B cell (primary cell): ENCODE measurements around the gene TRIOBP. TPM values are rescaled to one million over a fixed set of nuclear protein-coding genes. Genes with fewer than 3 reads are reported as not detected.
A peak's percentile ranks its signal among the peaks of the same experiment; 100 is the strongest.

Experiments
- ATAC-seq: fragments of 200-7000 bp; cut with Tn5 transposase; one replicate; pipeline ENCODE4 v1.10.0; 2021; ENCODE audit warnings: low read depth, mild to moderate bottlenecking, moderate number of reproducible peaks, moderate library complexity
- CTCF ChIA-PET: fragments of 350-600 bp; sonication (Branson Sonifier 250); formaldehyde crosslinking; loops from one replicate; lab custom pipeline; 2021; ENCODE audit warnings: antibody characterized with exemption, inconsistent platforms; lab: Charles Lee
- POLR2A ChIA-PET: fragments of 350-600 bp; sonication (Branson Sonifier 250); formaldehyde crosslinking; loops from one replicate; lab custom pipeline; 2021; ENCODE audit warnings: antibody characterized with exemption; lab: Charles Lee
- DNase-seq: peaks from one replicate; pipeline ENCODE4 v3.0.0; 2013
- H2AFZ ChIP-seq: 2 replicates; pipeline ENCODE4 v1.6.1; 2012; ENCODE audit warnings: mild to moderate bottlenecking, low read depth, low read length; ENCODE audit not compliant: insufficient read depth, poor library complexity, severe bottlenecking
- H3K27ac ChIP-seq, 2 donors: 1 replicate in 1 of 2; 2 replicates in 1 of 2; pipeline ENCODE4 v1.5.1; 2012 to 2013; ENCODE audit warnings: low read length in 2 of 2, mild to moderate bottlenecking in 2 of 2, moderate library complexity in 1 of 2
- H3K27me3 ChIP-seq, 4 experiments: fragments of 200-600 bp in 1 of 4; sonication (generic) in 1 of 4; replicated peaks in 1 of 4; 1 replicate in 2 of 4; 2 replicates in 2 of 4; pipeline versions ENCODE4 v1.6.1 to v1.7.0; 2013 to 2016; ENCODE audit warnings: low read length in 3 of 4, mild to moderate bottlenecking in 2 of 4, mixed read lengths in 1 of 4, moderate library complexity in 1 of 4; ENCODE audit not compliant: insufficient read depth in 4 of 4, control insufficient read depth in 3 of 4; ENCODE audit errors: control extremely low read depth in 1 of 4
- H3K36me3 ChIP-seq, 2 experiments: replicated peaks in 1 of 2; 1 replicate in 1 of 2; 2 replicates in 1 of 2; pipeline versions ENCODE4 v1.6.1 to v1.7.1; 2013; ENCODE audit warnings: low read length in 1 of 2; ENCODE audit not compliant: insufficient read depth in 2 of 2, control insufficient read depth in 1 of 2; ENCODE audit errors: control extremely low read depth in 1 of 2, extremely low read depth in 1 of 2
- H3K4me1 ChIP-seq, 2 donors: fragments of 200-600 bp in 1 of 2; sonication (generic) in 1 of 2; 1 replicate in 1 of 2; 2 replicates in 1 of 2; pipeline versions ENCODE4 v1.5.1 to v1.6.1; 2013 to 2017; ENCODE audit warnings: low read length in 2 of 2; ENCODE audit not compliant: control insufficient read depth in 2 of 2, insufficient read depth in 2 of 2
- H3K4me2 ChIP-seq: replicated peaks from 2 replicates; pipeline ENCODE3; 2012; ENCODE audit warnings: mild to moderate bottlenecking, low read depth, low read length; ENCODE audit not compliant: poor library complexity, severe bottlenecking
- H3K4me3 ChIP-seq, 5 experiments: fragments of 200-600 bp in 1 of 5; sonication (generic) in 1 of 5; 1 replicate in 3 of 5; 2 replicates in 2 of 5; pipeline versions ENCODE4 v1.5.1 to v1.7.0; 2011 to 2016; ENCODE audit warnings: low read length in 4 of 5, mild to moderate bottlenecking in 4 of 5, low read depth in 2 of 5, control low read depth in 1 of 5, moderate library complexity in 1 of 5; ENCODE audit not compliant: insufficient read depth in 1 of 5; ENCODE audit errors: control extremely low read depth in 1 of 5, extremely low read depth in 1 of 5
- H3K79me2 ChIP-seq: fragments of 200-600 bp; sonication (generic); one replicate; pipeline ENCODE4 v1.6.0; 2016; ENCODE audit warnings: low read length; ENCODE audit not compliant: control insufficient read depth, insufficient read depth
- H3K9ac ChIP-seq: fragments of 200-600 bp; sonication (generic); 2 replicates; pipeline ENCODE4 v1.6.1; 2017; ENCODE audit warnings: mild to moderate bottlenecking, low read length, moderate library complexity
- H3K9me3 ChIP-seq, 3 donors: one replicate each; pipeline versions ENCODE4 v1.6.1 to v1.7.1; 2013; ENCODE audit warnings: low read length in 2 of 3; ENCODE audit not compliant: control insufficient read depth in 2 of 3, insufficient read depth in 1 of 3; ENCODE audit errors: control extremely low read depth in 1 of 3
- H4K20me1 ChIP-seq: 2 replicates; pipeline ENCODE4 v1.6.0; 2012; ENCODE audit warnings: mild to moderate bottlenecking, low read length; ENCODE audit not compliant: insufficient read depth, control insufficient read depth, poor library complexity, severe bottlenecking
- H3K27ac Mint-ChIP-seq: one replicate; pipeline ENCODE4 v1.8.0; 2021; ENCODE audit warnings: mixed read lengths
- H3K27me3 Mint-ChIP-seq: one replicate; pipeline ENCODE4 v1.8.0; 2021; ENCODE audit warnings: mixed read lengths
- H3K4me1 Mint-ChIP-seq: one replicate; pipeline ENCODE4 v1.8.0; 2021; ENCODE audit warnings: mixed read lengths
- H3K4me3 Mint-ChIP-seq: one replicate; pipeline ENCODE4 v1.8.0; 2021; ENCODE audit warnings: mixed read lengths
- H3K9me3 Mint-ChIP-seq: one replicate; pipeline ENCODE4 v1.8.0; 2022; ENCODE audit warnings: mixed read lengths; ENCODE audit not compliant: insufficient read depth
- EZH2 ChIP-seq: IDR thresholded peaks from 2 replicates; pipeline ENCODE4 v1.6.1; 2012; ENCODE audit warnings: borderline replicate concordance, low read depth, mild to moderate bottlenecking, moderate library complexity, low read length; ENCODE audit not compliant: insufficient read depth, poor library complexity, severe bottlenecking
- WGBS: methylation state at CpG from one replicate; pipeline ENCODE4 v1.1.5; 2013; ENCODE audit warnings: missing lambda C conversion rate; ENCODE audit not compliant: insufficient coverage; 5-methylcytosine and 5-hydroxymethylcytosine counted together
- intact Hi-C: fragments of 100-400 bp; cut with micrococcal nuclease; formaldehyde crosslinking; loops from one replicate; pipeline ENCODE4 v1.10.0; 2022
- polyA plus RNA-seq: library from polyadenylated mRNA; depleted of rRNA; stranded (reverse); fragments of >200 nt; gene quantifications from 2 replicates; pipeline ENCODE4 v1.2.3, GENCODE V29; 2012
- total RNA-seq, 2 donors: library from RNA; stranded (reverse); fragments of 120-200 nt in 1 of 2; gene quantifications; 1 replicate in 1 of 2; 2 replicates in 1 of 2; pipeline versions ENCODE4 v1.2.3 to v1.2.4, GENCODE V29; 2013 to 2022
- TF ChIP-seq, protein P1 (sequence below): fragments of 200-600 bp; IDR thresholded peaks from one replicate; pipeline ENCODE4 v1.8.0; 2022; ENCODE audit warnings: antibody characterized with exemption, mild to moderate bottlenecking

The TRIOBP gene
- total and polyA plus RNA-seq, 2 donors (not counting 1 experiment from before 2014, with no cell fraction given), result 26.8 to 47.5 TPM

DNA sequence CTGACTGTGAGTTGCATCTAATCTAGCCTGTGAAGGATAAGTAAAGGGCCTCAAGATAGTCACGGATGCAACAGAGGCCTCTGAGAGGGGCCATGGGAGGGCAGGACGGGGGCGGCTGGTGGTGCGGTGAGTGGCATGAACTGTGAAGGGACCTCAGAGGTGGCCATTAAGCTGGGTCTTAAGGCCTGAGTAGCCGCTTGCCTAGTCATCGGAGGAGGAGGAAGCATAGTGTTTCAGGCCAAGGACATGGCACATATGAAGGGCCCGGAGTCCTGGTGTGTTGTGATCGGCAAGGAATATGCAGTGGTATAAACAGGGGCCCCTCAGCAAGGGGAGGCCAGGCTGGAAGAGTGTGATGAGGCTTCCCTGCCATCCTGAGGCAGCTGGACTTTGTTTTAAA lies 51.8 kb downstream of the TRIOBP start:
- ATAC-seq (no peak), DNase-seq (no peak)
- Histone ChIP-seq H3K9me3 (no peaks in the 10 kb centered on the region), H3K27me3 (no peaks in the 10 kb centered on the region), H4K20me1 (peaks cover 49% of the 10 kb centered on the region), H3K79me2 (peaks cover 50% of the 10 kb centered on the region), H3K27ac (no peak overlapping the region), H2AFZ (no peak overlapping the region), H3K4me2 (no peak overlapping the region), H3K9ac (no peak overlapping the region), H3K4me1 (peaks cover 14 to 20% of the 10 kb centered on the region in 2 donors), H3K4me3 (no peak overlapping the region), H3K36me3 (peaks cover 0 to 6% of the 10 kb centered on the region in 2 experiments)
- no peaks in the 10 kb centered on the region for H3K27me3 Mint-ChIP-seq
- TF ChIP-seq EZH2, result no peak
- TF ChIP-seq, protein P1, sequence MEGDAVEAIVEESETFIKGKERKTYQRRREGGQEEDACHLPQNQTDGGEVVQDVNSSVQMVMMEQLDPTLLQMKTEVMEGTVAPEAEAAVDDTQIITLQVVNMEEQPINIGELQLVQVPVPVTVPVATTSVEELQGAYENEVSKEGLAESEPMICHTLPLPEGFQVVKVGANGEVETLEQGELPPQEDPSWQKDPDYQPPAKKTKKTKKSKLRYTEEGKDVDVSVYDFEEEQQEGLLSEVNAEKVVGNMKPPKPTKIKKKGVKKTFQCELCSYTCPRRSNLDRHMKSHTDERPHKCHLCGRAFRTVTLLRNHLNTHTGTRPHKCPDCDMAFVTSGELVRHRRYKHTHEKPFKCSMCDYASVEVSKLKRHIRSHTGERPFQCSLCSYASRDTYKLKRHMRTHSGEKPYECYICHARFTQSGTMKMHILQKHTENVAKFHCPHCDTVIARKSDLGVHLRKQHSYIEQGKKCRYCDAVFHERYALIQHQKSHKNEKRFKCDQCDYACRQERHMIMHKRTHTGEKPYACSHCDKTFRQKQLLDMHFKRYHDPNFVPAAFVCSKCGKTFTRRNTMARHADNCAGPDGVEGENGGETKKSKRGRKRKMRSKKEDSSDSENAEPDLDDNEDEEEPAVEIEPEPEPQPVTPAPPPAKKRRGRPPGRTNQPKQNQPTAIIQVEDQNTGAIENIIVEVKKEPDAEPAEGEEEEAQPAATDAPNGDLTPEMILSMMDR, result no peak
- CTCF ChIA-PET, result interaction anchor here (0.6 kb wide), 1 partner anchor 97 kb away, joined by 3 read pairs; no protein-coding TSS in a partner anchor
- POLR2A ChIA-PET, result no interaction called here
- H3K9me3 Mint-ChIP-seq, result no peaks in the 10 kb centered on the region
- peaks cover 24% of the 10 kb centered on the region for H3K4me1 Mint-ChIP-seq
- peak overlapping the region; percentile 49 for H3K4me3 Mint-ChIP-seq
- intact Hi-C loops, result loop anchor here (5.0 kb wide), 2 partner anchors 94 to 116 kb away; partner anchors contain the start of gene ANKRD54
- WGBS, result 85% methylated on average over 8 of the region's 8 CpGs
- no peak overlapping the region for H3K27ac Mint-ChIP-seq

DNA sequence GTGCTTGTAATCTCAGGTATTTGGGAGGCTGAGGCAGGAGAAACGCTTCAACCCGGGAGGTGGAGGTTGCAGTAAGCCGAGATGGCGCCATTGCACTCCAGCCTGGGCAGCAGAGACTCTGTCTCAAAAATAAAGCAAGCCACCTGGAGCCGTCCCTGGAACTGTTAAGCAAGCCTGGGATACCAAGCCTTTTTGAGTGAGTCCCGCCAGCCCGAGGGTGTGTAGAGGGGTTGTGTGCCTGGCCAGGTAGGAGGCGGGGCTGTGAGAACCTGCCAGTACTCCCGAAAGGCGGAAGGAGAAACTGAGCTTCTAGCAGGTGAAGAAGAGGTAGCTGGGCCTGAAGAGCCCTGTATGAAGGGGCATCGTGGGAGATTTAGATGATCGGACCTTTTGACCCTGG lies 52.4 kb downstream of the TRIOBP start:
- Mint-ChIP-seq H3K27me3 (no peaks in the 10 kb centered on the region), H3K9me3 (no peaks in the 10 kb centered on the region), H3K4me1 (peaks cover 24% of the 10 kb centered on the region), H3K4me3 (no peak overlapping the region), H3K27ac (no peak overlapping the region)
- intact Hi-C loops, result loop anchor here (5.0 kb wide), 2 partner anchors 93 to 117 kb away; partner anchors contain the start of gene ANKRD54
- no peaks in the 10 kb centered on the region for H3K9me3 ChIP-seq
- H3K4me3 ChIP-seq, result no peak overlapping the region
- H2AFZ ChIP-seq, result no peak overlapping the region
- H3K9ac ChIP-seq, result no peak overlapping the region
- CTCF ChIA-PET, result no interaction called here
- H4K20me1 ChIP-seq, result peaks cover 49% of the 10 kb centered on the region
- H3K79me2 ChIP-seq, result peaks cover 52% of the 10 kb centered on the region
- peaks cover 0 to 9% of the 10 kb centered on the region in 2 experiments for H3K36me3 ChIP-seq
- POLR2A ChIA-PET, result interaction anchor here (0.6 kb wide), 1 partner anchor 298 kb away, joined by 3 read pairs; no protein-coding TSS in a partner anchor
- DNase-seq (no peak), ATAC-seq (no peak)
- no peak overlapping the region for H3K4me2 ChIP-seq
- WGBS, result over 99% methylated on average over 11 of the region's 12 CpGs
- TF ChIP-seq, protein P1, result no peak
- no peak for TF ChIP-seq EZH2
- peaks cover 14 to 20% of the 10 kb centered on the region in 2 donors for H3K4me1 ChIP-seq
- H3K27me3 ChIP-seq, result no peaks in the 10 kb centered on the region
- H3K27ac ChIP-seq, result no peak overlapping the region
